ENCODE results near the gene PER2. TPM values are rescaled to one million over a fixed set of nuclear protein-coding genes. Genes with fewer than 3 reads are reported as not detected.
A peak's percentile ranks its signal among the peaks of the same experiment; 100 is the strongest.
"Not testable (repeated sequence)": the region's sequence is repeated elsewhere in the genome, so short reads cannot be mapped to it uniquely, and the experiment has no call there.

PER2 gene
- total and polyA plus RNA-seq, 12 donors = 1.3 to 11.4 (median 4.8) TPM

DNA sequence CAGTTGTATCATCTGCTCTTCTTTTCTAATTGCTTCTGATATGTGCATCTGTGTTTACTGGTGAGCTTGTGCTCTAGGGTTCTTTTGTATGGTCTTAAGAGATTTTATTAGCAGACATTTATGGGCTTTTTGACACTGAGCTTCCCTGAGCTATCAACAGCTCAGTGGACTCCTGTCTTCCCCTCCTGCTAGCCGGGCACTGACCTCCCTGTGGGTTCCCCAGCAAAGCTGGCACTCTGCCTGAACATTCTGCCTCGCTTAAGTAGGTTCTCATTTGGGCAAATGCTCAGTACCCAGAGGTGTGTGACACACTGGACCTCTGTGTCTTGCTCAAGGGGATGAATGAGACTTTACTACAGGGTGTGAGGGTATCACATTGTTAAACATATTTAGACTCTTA lies 47.7 kb upstream of the PER2 start:
- TF ChIP-seq CTCF (IDR thresholded peaks at IDR 0.05) (no peak), POLR2A (IDR thresholded peaks at IDR 0.05) (no peak)
- WGBS, 4 donors = 71 to 86% (median 78%) methylated on average over 2 of the region's 2 CpGs
- DNase-seq = peak in 1 of 7 donors; percentile 16
- H3K9me3 ChIP-seq (replicated peaks in 1 of 3) = no peaks in the 10 kb centered on the region
- no peak overlapping the region for H3K4me3 ChIP-seq
- intact Hi-C loops (cut with DNase I) = no loop called here
- no peaks in the 10 kb centered on the region for H3K36me3 ChIP-seq (replicated peaks in 1 of 2)
- no peaks in the 10 kb centered on the region for H3K27me3 ChIP-seq
- H3K27ac ChIP-seq = no peak overlapping the region
- no peaks in the 10 kb centered on the region for H3K4me1 ChIP-seq (replicated peaks in 1 of 2)

GRCh38 chr2:238335591-238335990 lies 47.2 kb upstream of the PER2 start:
- H3K4me1 ChIP-seq (replicated peaks in 1 of 2); H3K27me3 ChIP-seq; H3K9me3 ChIP-seq (replicated peaks in 1 of 3); H3K27ac ChIP-seq; DNase-seq; H3K36me3 ChIP-seq (replicated peaks in 1 of 2); H3K4me3 ChIP-seq; intact Hi-C loops (cut with DNase I): not testable (repeated sequence)
- 93 to 97% (median 96%) methylated on average over 8 of the region's 8 CpGs for WGBS, 4 donors

DNA sequence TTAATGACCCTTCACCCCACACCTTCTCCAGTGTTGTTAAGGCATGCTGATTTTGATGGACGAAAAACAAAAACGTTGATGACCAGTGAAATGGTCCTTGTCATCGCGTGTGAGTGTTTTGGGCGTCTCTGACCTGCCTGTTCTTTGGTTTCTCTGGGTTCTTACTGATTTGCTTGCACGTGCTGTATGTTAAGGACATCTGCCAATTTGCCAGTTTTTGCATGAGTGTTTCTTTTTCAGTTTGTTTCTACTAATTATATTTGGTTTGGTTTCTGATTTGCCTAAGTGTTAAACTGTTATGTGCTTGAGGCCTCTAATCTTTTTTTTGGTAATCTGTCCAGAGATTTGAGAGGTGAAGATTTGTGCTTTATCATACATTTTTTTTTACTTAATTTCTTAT lies 46.5 kb upstream of the PER2 start:
- Histone ChIP-seq H3K4me3 (no peak overlapping the region), H3K36me3 (replicated peaks in 1 of 2) (peaks cover 0 to 8% of the 10 kb centered on the region in 2 donors), H3K27me3 (no peaks in the 10 kb centered on the region), H3K4me1 (replicated peaks in 1 of 2) (no peaks in the 10 kb centered on the region), H3K27ac (no peak overlapping the region), H3K9me3 (replicated peaks in 1 of 3) (no peaks in the 10 kb centered on the region)
- WGBS, 4 donors = 85 to 92% (median 87%) methylated on average over 6 of the region's 6 CpGs
- DNase-seq = no peak
- no peak for TF ChIP-seq CTCF (IDR thresholded peaks at IDR 0.05)
- TF ChIP-seq POLR2A (IDR thresholded peaks at IDR 0.05) = no peak
- intact Hi-C loops (cut with DNase I) = no loop called here

DNA sequence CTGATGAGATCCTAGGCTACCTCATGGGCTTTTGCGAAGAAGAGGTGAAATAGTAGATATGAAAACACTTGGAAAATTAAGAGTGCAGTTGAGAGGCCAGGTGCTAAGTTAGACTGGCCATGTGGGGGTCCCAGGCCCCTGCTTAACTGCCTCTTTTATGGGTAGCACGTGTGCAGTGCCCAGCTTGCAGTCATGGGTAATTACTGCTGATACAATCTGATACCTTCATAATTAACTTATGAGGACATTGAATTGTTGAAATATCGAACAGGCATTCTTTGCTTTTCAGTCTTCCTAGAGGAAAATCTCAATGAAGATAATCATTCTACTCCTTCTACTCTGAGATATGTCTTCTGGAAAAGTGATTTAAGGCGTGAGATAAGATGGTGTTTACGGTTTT lies 43.5 kb upstream of the PER2 start:
- WGBS, 4 donors = 87 to 92% (median 91%) methylated on average over 5 of the region's 5 CpGs
- Histone ChIP-seq H3K4me1 (replicated peaks in 1 of 2) (no peaks in the 10 kb centered on the region), H3K27me3 (no peaks in the 10 kb centered on the region), H3K27ac (no peak overlapping the region), H3K9me3 (replicated peaks in 1 of 3) (no peaks in the 10 kb centered on the region), H3K4me3 (no peak overlapping the region), H3K36me3 (replicated peaks in 1 of 2) (peaks cover 0 to 20% of the 10 kb centered on the region in 2 donors)
- DNase-seq = peak in 1 of 7 donors; percentile 13
- intact Hi-C loops (cut with DNase I) = no loop called here
- TF ChIP-seq CTCF (IDR thresholded peaks at IDR 0.05) (no peak), POLR2A (IDR thresholded peaks at IDR 0.05) (no peak)

GRCh38 chr2:238330391-238330790 lies 42.0 kb upstream of the PER2 start:
- no peaks in the 10 kb centered on the region for H3K4me1 ChIP-seq (replicated peaks in 1 of 2)
- WGBS, 4 donors = 92 to 99% (median 96%) methylated on average over 8 to 9 of the region's 9 CpGs
- H3K4me3 ChIP-seq = no peak overlapping the region
- no peaks in the 10 kb centered on the region for H3K27me3 ChIP-seq
- intact Hi-C loops (cut with DNase I) = no loop called here
- H3K27ac ChIP-seq = no peak overlapping the region
- H3K36me3 ChIP-seq (replicated peaks in 1 of 2) = peaks cover 0 to 20% of the 10 kb centered on the region in 2 donors
- no peaks in the 10 kb centered on the region for H3K9me3 ChIP-seq (replicated peaks in 1 of 3)
- peak in 1 of 7 donors; percentile 42 for DNase-seq
- TF ChIP-seq POLR2A (IDR thresholded peaks at IDR 0.05) (no peak), CTCF (IDR thresholded peaks at IDR 0.05) (no peak)
